IPS-11a (cell line): ENCODE data around the gene ARMC7.

Experiments
- H3K4me3 ChIP-seq: one replicate; pipeline ENCODE4 v1.5.1; 2013; ENCODE audit warnings: low read depth, low read length, control low read depth

ARMC7 gene

GRCh38 chr17:75098861-75099260, 10.9 kb upstream of the ARMC7 start:
- no peak overlapping the region for H3K4me3 ChIP-seq

GRCh38 chr17:75099881-75100595, 9.7 kb upstream of the ARMC7 start:
- no peak overlapping the region for H3K4me3 ChIP-seq

GRCh38 chr17:75102385-75102821, 7.4 kb upstream of the ARMC7 start:
- H3K4me3 ChIP-seq: no peak overlapping the region

- no peak overlapping the region for H3K4me3 ChIP-seq
Measured at GRCh38 chr17:75103601-75104554, 5.9 kb upstream of the ARMC7 start.

- H3K4me3 ChIP-seq: no peak overlapping the region
Measured at GRCh38 chr17:75105126-75106080, 4.4 kb upstream of the ARMC7 start.

GRCh38 chr17:75108193-75108592, 1.6 kb upstream of the ARMC7 start:
- no peak overlapping the region for H3K4me3 ChIP-seq

- H3K4me3 ChIP-seq: peak overlapping the region; percentile 72
Measured at GRCh38 chr17:75109046-75109406, 743 bp upstream of the ARMC7 start.

- H3K4me3 ChIP-seq: peak overlapping the region; percentile 72
Measured at GRCh38 chr17:75110234-75110937, 617 bp downstream of the ARMC7 start.

- no peak overlapping the region for H3K4me3 ChIP-seq
Measured at GRCh38 chr17:75111777-75112335, 2.1 kb downstream of the ARMC7 start.

- no peak overlapping the region for H3K4me3 ChIP-seq
Measured at GRCh38 chr17:75113798-75114551, 4.2 kb downstream of the ARMC7 start.

- H3K4me3 ChIP-seq: no peak overlapping the region
Measured at GRCh38 chr17:75114552-75115314, 5.0 kb downstream of the ARMC7 start.

GRCh38 chr17:75115555-75115954, 5.8 kb downstream of the ARMC7 start:
- H3K4me3 ChIP-seq: no peak overlapping the region

- no peak overlapping the region for H3K4me3 ChIP-seq
Measured at GRCh38 chr17:75116737-75117136, 7.0 kb downstream of the ARMC7 start.

- H3K4me3 ChIP-seq: no peak overlapping the region
Measured at GRCh38 chr17:75118307-75118706, 8.5 kb downstream of the ARMC7 start.

- H3K4me3 ChIP-seq: no peak overlapping the region
Measured at GRCh38 chr17:75124041-75124818, 14.5 kb downstream of the ARMC7 start.

- H3K4me3 ChIP-seq: no peak overlapping the region
Measured at GRCh38 chr17:75124819-75125162, 15.0 kb downstream of the ARMC7 start.

GRCh38 chr17:75125984-75126383, 16.2 kb downstream of the ARMC7 start:
- H3K4me3 ChIP-seq: no peak overlapping the region

- no peak overlapping the region for H3K4me3 ChIP-seq
Measured at GRCh38 chr17:75126954-75127353, 17.2 kb downstream of the ARMC7 start.
